HG03442 (cell line): Measurements from ENCODE around the gene CYP27A1.
"Not testable (repeated sequence)": the region's sequence is repeated elsewhere in the genome, so short reads cannot be mapped to it uniquely, and the experiment has no call there.

Source experiments
- ATAC-seq: cut with Tn5 transposase; IDR thresholded peaks from one replicate; pipeline ENCODE4 v1.9.1; 2021; ENCODE audit warnings: mild to moderate bottlenecking, moderate library complexity; ENCODE audit not compliant: unreplicated experiment

The CYP27A1 gene

GRCh38 chr2:218829868-218830451, 48.0 kb downstream of the CYP27A1 start:
- no peak for ATAC-seq

- no peak for ATAC-seq
Measured at GRCh38 chr2:218830526-218831306, 48.8 kb downstream of the CYP27A1 start.

GRCh38 chr2:218831378-218831990, 49.5 kb downstream of the CYP27A1 start, which contains the start of gene PRKAG3:
Gene PRKAG3, minus strand, starts transcription at chr2:218831803.
- no peak for ATAC-seq

DNA sequence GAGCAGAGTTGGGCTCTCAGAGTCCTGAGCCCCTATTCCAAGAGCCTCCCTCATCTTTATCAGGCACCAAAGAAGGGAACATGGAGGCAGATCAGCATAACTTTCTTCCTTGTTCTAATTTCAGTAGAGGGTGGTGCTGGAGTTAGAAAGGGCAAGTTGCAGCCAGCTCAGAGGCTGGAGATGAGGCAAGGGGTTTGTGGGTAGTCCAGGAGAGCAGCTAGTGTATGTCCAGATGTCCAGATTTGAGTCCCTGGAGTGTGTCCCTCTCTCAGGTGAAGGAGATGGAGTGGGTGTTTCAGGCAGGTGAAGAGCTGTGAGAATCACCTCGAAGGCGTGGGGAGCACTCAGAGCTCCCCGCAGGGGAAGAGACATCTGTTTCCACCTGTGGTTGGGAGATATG, 50.1 kb downstream of the CYP27A1 start:
- no peak for ATAC-seq

- no peak for ATAC-seq
Measured at GRCh38 chr2:218832520-218832919, 50.6 kb downstream of the CYP27A1 start.

GRCh38 chr2:218833023-218833609, 51.2 kb downstream of the CYP27A1 start:
- ATAC-seq, result no peak

GRCh38 chr2:218834685-218835084, 52.7 kb downstream of the CYP27A1 start:
- ATAC-seq, result no peak

GRCh38 chr2:218837495-218837894, 55.5 kb downstream of the CYP27A1 start:
- no peak for ATAC-seq

DNA sequence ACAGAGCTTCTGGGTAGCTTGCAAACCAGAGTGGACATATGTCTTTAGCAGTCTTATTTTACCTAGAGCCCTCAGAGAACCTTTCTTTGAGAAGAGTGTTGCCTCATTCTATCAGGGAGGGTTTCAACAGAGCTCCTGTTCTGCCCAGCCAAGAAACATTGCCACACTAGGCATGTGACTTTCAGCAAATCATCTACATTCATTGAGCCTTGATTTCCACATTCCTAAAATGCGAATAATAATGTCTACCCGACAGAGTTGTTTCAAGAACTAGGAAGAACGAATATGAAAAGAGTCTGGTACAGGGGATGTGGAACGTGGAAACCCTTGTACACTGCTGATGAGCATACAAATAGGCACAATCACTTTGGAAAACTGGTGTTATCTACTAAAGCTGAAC, 57.5 kb downstream of the CYP27A1 start:
- no peak for ATAC-seq

GRCh38 chr2:218839888-218840287, 57.9 kb downstream of the CYP27A1 start:
- no peak for ATAC-seq

DNA sequence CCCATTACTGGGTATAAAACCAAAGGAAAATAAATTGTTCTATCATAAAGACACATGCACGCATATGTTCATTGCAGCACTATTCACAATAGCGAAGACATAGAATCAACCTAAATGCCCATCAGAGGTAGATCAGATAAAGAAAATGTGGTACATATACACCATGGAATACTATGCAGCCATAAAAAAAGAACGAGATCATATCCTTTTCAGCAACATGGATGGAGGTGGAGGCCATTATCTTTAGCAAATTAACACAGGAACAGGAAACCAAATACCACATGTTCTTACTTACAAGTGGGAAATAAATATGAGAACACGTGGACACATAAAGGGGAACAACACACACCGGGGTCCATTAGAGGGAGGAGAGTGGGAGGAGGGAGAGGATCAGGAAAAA, 62.4 kb downstream of the CYP27A1 start:
- ATAC-seq, result not testable (repeated sequence)

GRCh38 chr2:218846963-218847362, 65.0 kb downstream of the CYP27A1 start:
- ATAC-seq, result not testable (repeated sequence)

GRCh38 chr2:218849721-218850120, 67.8 kb downstream of the CYP27A1 start:
- no peak for ATAC-seq

- no peak for ATAC-seq
Measured at GRCh38 chr2:218850796-218851195, 68.8 kb downstream of the CYP27A1 start.

GRCh38 chr2:218851286-218851685, 69.3 kb downstream of the CYP27A1 start:
- no peak for ATAC-seq

- ATAC-seq, result no peak
Measured at GRCh38 chr2:218852911-218853667, 71.1 kb downstream of the CYP27A1 start.

DNA sequence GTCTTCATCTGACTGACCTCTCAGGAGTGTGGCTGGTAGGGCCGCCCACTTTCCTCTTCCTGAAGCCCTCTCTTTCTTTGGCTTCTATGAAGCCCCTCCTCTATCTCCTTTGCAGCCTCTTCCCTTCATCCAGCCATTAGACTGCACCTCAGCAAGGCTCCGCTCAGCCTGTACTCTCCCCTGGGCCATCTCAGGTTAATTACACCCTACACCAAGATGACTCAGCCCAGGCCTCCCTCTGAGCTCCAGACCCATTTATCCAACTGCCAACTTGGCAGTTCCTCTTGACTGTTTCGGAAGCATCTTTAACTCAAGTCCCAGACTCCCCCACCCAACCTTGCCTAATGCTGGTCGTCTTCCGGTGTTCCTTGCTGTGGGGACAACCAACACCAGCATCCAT, 71.8 kb downstream of the CYP27A1 start:
- no peak for ATAC-seq

GRCh38 chr2:218854860-218855259, 72.9 kb downstream of the CYP27A1 start:
- ATAC-seq, result no peak

DNA sequence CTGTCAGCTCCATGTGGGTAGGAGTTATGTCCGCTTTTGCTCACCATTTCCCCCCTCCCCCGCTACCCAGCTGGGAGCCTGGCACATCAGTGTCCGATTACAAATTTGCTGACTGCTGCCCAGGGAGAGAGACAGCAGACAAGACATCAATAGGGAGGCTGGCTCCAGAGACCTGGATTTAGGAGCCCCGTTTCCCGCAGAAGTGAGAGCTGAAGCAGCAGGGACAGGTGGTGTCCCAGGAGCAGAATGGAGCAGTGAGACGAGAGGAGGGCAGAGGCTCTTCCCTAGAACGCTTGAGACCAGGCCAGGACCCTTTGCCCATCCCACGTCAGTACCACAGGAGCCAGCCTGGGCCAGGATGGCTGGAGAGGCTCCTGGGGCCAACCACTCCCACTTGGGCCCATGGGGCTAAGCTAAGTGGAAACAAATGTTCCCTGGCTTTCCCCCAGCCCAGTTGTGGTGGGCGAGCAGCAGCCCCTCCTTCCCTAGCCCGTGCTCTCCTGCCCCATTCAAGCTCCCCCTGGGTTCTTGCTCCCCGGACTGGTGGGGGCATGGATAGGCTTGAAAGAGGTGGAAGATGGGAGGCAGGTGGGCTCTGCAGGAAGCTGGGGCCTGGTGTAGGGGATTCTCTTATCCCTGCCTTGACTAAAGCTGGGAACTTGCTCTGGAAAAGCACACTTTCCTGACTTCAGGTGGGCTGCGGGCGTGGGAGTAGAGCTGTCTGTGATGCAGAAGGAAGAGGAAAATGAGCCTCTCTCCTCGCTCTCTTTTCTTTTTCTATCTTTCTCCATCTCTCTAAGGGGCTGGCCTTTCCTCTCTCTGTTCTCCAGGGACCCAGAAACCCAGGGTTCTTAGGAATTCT, 73.6 kb downstream of the CYP27A1 start:
- no peak for ATAC-seq
